ENCODE measurements around the gene HBA2. TPM values are rescaled to one million over a fixed set of nuclear protein-coding genes. Genes with fewer than 3 reads are reported as not detected.
"Not testable (repeated sequence)": the region's sequence is repeated elsewhere in the genome, so short reads cannot be mapped to it uniquely, and the experiment has no call there.

The HBA2 gene
- total RNA-seq, 1 donor, result 22.1 TPM

DNA sequence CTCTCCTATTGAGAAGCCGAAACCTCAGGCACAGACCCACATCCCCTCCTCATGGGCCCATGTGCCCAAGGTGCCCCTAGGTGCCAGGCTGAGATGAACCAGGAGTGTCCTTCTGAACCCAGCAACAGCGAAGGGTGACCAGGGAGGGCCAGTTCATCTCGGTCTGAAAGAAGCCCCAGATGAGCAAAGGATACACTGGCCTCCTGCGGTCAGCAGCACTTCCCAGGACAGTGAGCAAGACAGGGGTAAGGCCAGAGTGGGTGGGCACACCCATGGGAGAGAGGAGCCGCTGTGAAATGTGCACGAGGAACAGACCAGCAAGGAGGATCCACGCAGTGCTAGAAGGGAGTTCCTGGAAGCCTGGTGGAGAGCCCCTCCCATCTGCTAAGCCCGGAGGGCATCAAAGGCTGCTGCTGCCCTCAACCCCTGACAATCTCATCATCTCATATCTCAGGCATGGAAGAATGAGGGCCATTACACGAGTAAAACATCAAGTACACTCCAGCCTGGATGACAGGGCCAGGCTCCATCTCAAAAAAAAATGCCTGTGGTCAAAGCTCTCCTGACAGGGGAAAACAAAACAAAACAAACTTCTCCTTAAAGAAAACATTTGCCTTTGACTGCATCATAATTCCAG, 23.5 kb upstream of the HBA2 start:
- Histone ChIP-seq H3K4me1 (ENCODE audit: insufficient read depth, low read length) (no peaks in the 10 kb centered on the region), H3K4me3 (ENCODE audit: low read length) (no peak overlapping the region), H3K27me3 (ENCODE audit: insufficient read depth, low read length) (peaks cover 3% of the 10 kb centered on the region), H3K9me3 (ENCODE audit: low read depth, low read length) (no peaks in the 10 kb centered on the region)

DNA sequence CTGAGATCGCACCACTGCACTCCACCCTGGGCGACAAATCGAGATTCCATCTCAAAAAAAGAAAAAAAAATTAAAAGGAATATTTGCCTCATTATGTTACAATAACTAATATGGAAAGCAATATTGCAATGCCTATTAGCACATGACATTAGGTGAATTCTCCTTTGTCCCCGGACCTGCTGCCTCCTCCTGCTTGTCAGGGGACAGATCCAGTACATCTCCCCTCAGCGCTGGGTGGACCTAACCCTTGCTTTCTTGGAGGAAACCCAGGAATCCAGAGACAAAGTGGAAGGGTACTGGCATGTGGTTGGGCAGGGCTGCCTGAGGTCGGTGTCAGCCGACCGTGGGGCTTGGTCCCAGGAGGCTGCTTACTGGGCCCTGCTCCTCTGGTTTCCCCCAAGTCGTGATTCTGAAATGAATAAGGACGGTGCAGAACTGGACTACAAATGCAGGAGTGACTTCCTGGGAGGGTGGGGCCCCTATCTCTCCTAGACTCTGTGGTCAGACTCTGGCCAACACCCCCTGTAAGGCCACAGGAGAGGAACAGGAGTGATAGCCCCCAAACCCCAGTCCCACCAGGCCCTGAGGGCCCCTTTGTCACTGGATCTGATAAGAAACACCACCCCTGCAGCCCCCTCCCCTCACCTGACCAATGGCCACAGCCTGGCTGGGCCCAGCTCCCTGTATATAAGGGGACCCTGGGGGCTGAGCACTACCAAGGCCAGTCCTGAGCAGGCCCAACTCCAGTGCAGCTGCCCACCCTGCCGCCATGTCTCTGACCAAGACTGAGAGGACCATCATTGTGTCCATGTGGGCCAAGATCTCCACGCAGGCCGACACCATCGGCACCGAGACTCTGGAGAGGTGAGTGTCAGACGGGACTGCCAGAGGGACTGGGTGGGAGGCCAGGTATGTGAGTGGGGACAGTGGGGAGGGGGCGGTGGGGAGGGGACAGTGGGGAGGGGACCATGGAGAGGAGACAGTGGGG, 20.2 kb upstream of the HBA2 start, which contains the start of gene HBZ:
Gene HBZ, plus strand, starts transcription at position 504 of the 988 bp plus-strand sequence. Its CDS starts 266 bp downstream, at position 770.
- H3K4me1 ChIP-seq (ENCODE audit: insufficient read depth, low read length), result peaks cover 8% of the 10 kb centered on the region
- no peaks in the 10 kb centered on the region for H3K9me3 ChIP-seq (ENCODE audit: low read depth, low read length)
- H3K4me3 ChIP-seq (ENCODE audit: low read length), result no peak within 1 kb of the TSS
- H3K27me3 ChIP-seq (ENCODE audit: insufficient read depth, low read length), result peaks cover 20% of the 10 kb centered on the region

DNA sequence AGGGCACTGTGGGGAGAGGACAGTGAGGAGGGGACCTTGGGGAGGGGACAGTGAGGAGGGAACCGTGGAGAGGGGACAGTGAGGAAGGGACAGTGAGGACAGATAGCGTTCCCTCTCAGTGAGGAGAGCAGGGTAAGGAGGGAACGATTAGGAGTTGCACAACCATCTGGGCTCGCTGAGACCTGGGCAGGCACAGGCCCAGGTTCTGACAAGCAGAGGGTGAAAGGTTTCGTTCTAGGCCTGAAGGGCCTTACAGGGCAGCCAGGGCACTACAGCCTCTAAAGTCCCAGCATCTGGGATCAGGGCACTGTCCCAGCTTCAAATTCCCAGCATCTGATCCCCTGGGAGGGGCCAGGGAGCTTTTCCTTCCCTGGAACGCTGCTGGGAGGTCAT, 19.6 kb upstream of the HBA2 start:
- not testable (repeated sequence) for H3K4me1 ChIP-seq (ENCODE audit: insufficient read depth, low read length); H3K9me3 ChIP-seq (ENCODE audit: low read depth, low read length); H3K4me3 ChIP-seq (ENCODE audit: low read length)
- H3K27me3 ChIP-seq (ENCODE audit: insufficient read depth, low read length), result peaks cover 20% of the 10 kb centered on the region

GRCh38 chr16:153550-154216, 19.0 kb upstream of the HBA2 start:
- H3K4me3 ChIP-seq (ENCODE audit: low read length); H3K4me1 ChIP-seq (ENCODE audit: insufficient read depth, low read length); H3K9me3 ChIP-seq (ENCODE audit: low read depth, low read length): not testable (repeated sequence)
- peaks cover 20% of the 10 kb centered on the region for H3K27me3 ChIP-seq (ENCODE audit: insufficient read depth, low read length)

- peaks cover 8% of the 10 kb centered on the region for H3K4me1 ChIP-seq (ENCODE audit: insufficient read depth, low read length)
- H3K27me3 ChIP-seq (ENCODE audit: insufficient read depth, low read length), result peaks cover 17% of the 10 kb centered on the region
- H3K4me3 ChIP-seq (ENCODE audit: low read length), result peak overlapping the region; percentile 0
- no peaks in the 10 kb centered on the region for H3K9me3 ChIP-seq (ENCODE audit: low read depth, low read length)
Measured at GRCh38 chr16:154217-155030, 18.3 kb upstream of the HBA2 start.

- Histone ChIP-seq H3K4me1 (ENCODE audit: insufficient read depth, low read length) (peaks cover 8% of the 10 kb centered on the region), H3K9me3 (ENCODE audit: low read depth, low read length) (no peaks in the 10 kb centered on the region), H3K4me3 (ENCODE audit: low read length) (no peak overlapping the region), H3K27me3 (ENCODE audit: insufficient read depth, low read length) (peaks cover 17% of the 10 kb centered on the region)
Measured at GRCh38 chr16:155031-155398, 17.7 kb upstream of the HBA2 start.

- Histone ChIP-seq H3K27me3 (ENCODE audit: insufficient read depth, low read length) (peaks cover 17% of the 10 kb centered on the region), H3K4me3 (ENCODE audit: low read length) (no peak overlapping the region), H3K4me1 (ENCODE audit: insufficient read depth, low read length) (peaks cover 7% of the 10 kb centered on the region), H3K9me3 (ENCODE audit: low read depth, low read length) (no peaks in the 10 kb centered on the region)
Measured at GRCh38 chr16:159136-159849, 13.4 kb upstream of the HBA2 start.

DNA sequence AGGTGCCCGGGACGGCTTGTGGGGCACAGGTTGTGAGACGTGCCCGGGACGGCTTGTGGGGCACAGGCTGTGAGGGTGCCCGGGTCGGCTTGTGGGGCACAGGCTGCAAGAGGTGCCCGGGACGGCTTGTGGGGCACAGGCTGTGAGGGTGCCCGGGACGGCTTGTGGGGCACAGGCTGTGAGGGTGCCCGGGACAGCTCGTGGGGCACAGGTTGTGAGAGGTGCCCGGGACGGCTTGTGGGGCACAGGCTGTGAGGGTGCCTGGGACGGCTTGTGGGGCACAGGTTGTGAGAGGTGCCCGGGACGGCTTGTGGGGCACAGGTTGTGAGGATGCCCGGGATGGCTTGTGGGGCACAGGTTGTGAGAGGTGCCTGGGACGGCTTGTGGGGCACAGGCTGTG, 12.4 kb upstream of the HBA2 start:
- H3K27me3 ChIP-seq (ENCODE audit: insufficient read depth, low read length), result peaks cover 11% of the 10 kb centered on the region
- not testable (repeated sequence) for H3K9me3 ChIP-seq (ENCODE audit: low read depth, low read length); H3K4me1 ChIP-seq (ENCODE audit: insufficient read depth, low read length); H3K4me3 ChIP-seq (ENCODE audit: low read length)

DNA sequence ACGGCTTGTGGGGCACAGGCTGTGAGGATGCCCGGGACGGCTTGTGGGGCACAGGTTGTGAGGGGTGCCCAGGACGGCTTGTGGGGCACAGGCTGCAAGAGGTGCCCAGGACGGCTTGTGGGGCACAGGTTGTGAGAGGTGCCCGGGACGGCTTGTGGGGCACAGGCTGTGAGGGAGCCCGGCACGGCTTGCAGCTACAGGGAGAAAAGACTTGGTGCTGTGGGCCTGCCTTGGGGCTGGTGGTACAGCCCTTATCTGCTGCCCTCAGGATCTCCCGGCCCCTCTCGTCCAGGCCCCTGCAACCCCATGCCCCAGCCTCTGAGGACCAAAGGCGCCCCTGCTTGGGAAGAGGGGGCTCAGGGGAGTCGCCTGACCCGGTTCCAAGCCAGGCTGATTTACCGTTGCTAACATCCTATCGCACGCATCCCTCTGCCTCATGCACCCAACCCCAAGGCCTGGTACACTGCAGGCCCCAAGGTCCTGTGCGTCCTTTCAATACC, 11.9 kb upstream of the HBA2 start:
- peaks cover 13% of the 10 kb centered on the region for H3K27me3 ChIP-seq (ENCODE audit: insufficient read depth, low read length)
- H3K9me3 ChIP-seq (ENCODE audit: low read depth, low read length), result no peaks in the 10 kb centered on the region
- H3K4me3 ChIP-seq (ENCODE audit: low read length), result no peak overlapping the region
- peaks cover 8% of the 10 kb centered on the region for H3K4me1 ChIP-seq (ENCODE audit: insufficient read depth, low read length)

DNA sequence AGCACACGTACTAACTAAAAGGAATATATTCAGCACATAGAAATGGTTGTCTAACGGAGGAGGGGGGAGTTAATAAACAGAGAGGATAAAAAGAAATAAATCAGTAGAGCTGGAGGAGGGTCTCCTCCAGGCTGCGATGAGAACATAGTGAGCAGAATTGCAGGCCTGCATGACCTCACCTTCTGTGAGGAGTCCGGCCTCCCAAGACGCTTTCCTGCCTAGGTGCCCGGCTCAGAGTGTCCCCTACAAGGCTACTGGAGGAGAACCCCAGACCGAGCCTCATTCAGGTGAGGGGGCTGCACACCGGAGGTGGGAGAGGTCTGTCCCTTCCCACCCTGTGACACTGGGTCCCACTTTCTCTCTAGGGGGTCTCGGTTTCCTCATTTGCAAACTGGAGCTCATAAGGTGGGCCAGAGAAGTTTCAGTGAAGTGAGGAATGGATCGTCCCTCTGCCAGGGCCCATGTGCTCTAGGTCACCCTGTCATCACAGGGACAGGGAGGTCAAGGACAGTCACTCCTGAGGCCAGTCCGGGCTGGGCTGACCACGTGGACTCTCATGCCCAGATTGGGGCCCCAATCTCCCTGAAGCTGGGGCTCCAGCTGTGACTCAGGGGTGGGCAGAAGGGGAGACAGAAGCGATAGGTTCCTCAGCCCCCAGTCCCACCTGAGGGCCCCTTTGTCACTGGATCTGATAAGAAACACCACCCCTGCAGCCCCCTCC, 10.2 kb upstream of the HBA2 start:
- Histone ChIP-seq H3K27me3 (ENCODE audit: insufficient read depth, low read length) (peaks cover 25% of the 10 kb centered on the region), H3K9me3 (ENCODE audit: low read depth, low read length) (no peaks in the 10 kb centered on the region), H3K4me3 (ENCODE audit: low read length) (no peak overlapping the region), H3K4me1 (ENCODE audit: insufficient read depth, low read length) (peaks cover 13% of the 10 kb centered on the region)

- H3K27me3 ChIP-seq (ENCODE audit: insufficient read depth, low read length), result peaks cover 32% of the 10 kb centered on the region
- not testable (repeated sequence) for H3K4me3 ChIP-seq (ENCODE audit: low read length); H3K9me3 ChIP-seq (ENCODE audit: low read depth, low read length)
- H3K4me1 ChIP-seq (ENCODE audit: insufficient read depth, low read length), result peaks cover 13% of the 10 kb centered on the region
Measured at GRCh38 chr16:163139-163538, 9.5 kb upstream of the HBA2 start.

DNA sequence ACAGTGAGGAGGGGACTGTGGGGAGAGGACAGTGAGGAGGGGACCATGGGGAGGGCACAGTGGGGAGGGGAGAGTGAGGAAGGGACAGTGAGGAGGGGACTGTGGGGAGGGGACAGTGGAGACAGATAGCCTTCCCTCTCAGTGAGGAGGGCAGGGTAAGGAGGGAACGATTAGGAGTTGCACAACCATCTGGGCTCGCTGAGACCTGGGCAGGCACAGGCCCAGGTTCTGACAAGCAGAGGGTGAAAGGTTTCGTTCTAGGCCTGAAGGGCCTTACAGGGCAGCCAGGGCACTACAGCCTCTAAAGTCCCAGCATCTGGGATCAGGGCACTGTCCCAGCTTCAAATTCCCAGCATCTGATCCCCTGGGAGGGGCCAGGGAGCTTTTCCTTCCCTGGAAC, 9.0 kb upstream of the HBA2 start:
- H3K4me1 ChIP-seq (ENCODE audit: insufficient read depth, low read length), result peaks cover 13% of the 10 kb centered on the region
- peaks cover 37% of the 10 kb centered on the region for H3K27me3 ChIP-seq (ENCODE audit: insufficient read depth, low read length)
- not testable (repeated sequence) for H3K9me3 ChIP-seq (ENCODE audit: low read depth, low read length); H3K4me3 ChIP-seq (ENCODE audit: low read length)

- H3K27me3 ChIP-seq (ENCODE audit: insufficient read depth, low read length), result peaks cover 43% of the 10 kb centered on the region
- not testable (repeated sequence) for H3K9me3 ChIP-seq (ENCODE audit: low read depth, low read length); H3K4me3 ChIP-seq (ENCODE audit: low read length)
- H3K4me1 ChIP-seq (ENCODE audit: insufficient read depth, low read length), result peaks cover 13% of the 10 kb centered on the region
Measured at GRCh38 chr16:164134-164823, 8.4 kb upstream of the HBA2 start.
